D341Med (cell line): ENCODE data around the gene VIPAS39.

ENCODE experiments used
- DNase-seq: peaks from one replicate; pipeline ENCODE4 v3.0.0; 2012; ENCODE audit warnings: low spot score

The VIPAS39 gene

GRCh38 chr14:77406086-77406485 is 51.3 kb downstream of the VIPAS39 start:
- DNase-seq: no peak

DNA sequence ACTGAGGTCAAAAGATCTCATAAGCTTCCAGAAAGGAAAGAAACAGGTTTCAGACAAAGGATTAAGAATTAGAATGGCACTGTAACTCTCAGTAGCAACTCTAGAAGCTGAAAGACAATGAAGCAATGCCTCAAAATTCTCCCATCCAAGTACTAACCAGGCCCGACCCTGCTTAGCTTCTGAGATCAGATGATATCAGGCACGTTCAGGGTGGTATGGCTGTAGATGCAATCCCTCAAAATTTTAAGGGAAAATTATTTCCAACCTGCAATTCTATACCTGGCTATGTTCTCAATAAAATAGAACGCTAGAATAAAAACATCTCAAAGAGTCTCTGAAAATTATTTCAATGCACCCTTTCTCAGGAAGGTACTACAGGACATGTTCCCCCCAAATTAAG is 53.6 kb downstream of the VIPAS39 start:
- no peak for DNase-seq

GRCh38 chr14:77400216-77400615 is 57.2 kb downstream of the VIPAS39 start:
- no peak for DNase-seq

DNA sequence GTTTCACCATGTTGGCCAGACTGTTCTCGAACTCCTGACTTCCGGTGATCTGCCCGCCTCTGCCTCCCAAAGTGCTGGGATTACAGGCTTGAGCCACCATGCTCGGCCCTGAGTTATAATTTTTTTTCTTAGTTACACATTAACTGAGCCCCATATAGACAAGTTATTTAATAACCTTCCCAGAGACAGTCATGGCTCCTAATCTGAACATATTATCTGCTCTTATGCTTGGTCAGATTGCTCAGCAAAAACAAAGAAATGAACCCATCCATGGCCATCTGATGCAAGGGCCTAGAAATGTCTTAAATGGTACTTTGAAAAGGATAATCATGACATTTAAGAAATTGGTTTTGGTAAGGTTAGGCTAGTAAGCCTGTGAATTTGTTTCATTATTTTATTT is 67.2 kb downstream of the VIPAS39 start:
- DNase-seq: no peak

DNA sequence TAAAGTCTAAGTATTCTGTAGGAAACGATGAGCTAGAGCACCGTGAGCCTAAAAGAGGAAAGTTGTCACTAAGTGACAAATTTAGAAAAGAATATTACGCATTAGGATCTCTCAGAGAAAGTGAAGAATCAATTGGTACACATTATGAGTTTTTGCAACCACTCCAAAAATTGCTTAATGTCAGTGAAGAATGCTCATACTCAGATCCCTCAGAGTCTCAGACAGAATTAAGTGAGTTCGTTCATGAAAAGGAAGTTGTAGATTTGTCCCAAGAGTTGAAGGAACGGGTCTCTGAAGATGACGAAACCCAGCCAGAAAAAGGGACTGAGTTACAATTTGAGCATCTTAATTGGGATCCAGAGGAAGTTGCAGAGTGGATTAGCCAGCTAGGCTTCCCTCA is 78.7 kb downstream of the VIPAS39 start:
- DNase-seq: no peak

DNA sequence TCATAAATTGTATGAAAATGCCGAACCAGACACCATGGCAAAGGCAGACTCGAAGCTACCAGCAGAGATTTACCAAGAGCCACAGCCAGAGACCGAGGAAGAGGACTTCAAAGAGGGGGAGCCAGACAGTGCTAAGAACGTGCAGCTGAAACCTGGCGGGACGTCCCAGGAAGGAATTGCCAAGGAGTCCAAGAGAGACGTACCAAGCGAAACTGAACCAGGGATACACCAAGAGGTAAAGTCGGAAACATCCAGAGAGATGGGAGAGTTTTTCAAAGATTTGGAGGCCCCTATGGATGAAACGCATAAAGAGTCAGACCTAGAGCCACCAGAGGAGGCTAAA is 79.9 kb downstream of the VIPAS39 start:
- DNase-seq: no peak

- peak; percentile 97 for DNase-seq
These were observed 80.5 kb downstream of the VIPAS39 start, which contains the start of the genes SAMD15 and TMED8 for GRCh38 chr14:77376771-77377501. Gene SAMD15, plus strand, starts transcription at chr14:77377379. Its CDS starts 40 bp downstream, at chr14:77377419. Gene TMED8, minus strand, starts transcription at chr14:77377094. Its CDS starts 41 bp downstream, at chr14:77377053.
